NAMALWA (cell line): Measurements from ENCODE around the gene RNF166.
A peak's percentile ranks its signal among the peaks of the same experiment; 100 is the strongest.

Experiments used
- DNase-seq: peaks from one replicate; pipeline ENCODE4 v3.0.0-alpha.2; 2015; ENCODE audit warnings: low spot score

The RNF166 gene

DNA sequence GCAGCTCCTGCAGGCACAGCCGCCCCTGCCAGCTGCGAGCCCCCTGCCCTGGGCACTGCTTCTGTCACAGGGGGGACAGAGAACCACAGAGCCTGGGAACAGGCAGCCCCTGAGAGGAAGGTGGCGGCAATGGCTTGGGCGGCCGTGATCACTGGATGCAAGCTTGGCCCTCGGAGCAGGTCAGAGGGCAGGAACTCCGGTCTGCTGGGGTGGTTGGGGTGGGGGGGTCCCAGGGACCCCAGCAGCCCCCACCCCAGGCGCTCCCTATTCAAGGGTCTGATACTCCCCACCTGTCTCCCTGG, 53.5 kb downstream of the RNF166 start:
- no peak for DNase-seq

DNA sequence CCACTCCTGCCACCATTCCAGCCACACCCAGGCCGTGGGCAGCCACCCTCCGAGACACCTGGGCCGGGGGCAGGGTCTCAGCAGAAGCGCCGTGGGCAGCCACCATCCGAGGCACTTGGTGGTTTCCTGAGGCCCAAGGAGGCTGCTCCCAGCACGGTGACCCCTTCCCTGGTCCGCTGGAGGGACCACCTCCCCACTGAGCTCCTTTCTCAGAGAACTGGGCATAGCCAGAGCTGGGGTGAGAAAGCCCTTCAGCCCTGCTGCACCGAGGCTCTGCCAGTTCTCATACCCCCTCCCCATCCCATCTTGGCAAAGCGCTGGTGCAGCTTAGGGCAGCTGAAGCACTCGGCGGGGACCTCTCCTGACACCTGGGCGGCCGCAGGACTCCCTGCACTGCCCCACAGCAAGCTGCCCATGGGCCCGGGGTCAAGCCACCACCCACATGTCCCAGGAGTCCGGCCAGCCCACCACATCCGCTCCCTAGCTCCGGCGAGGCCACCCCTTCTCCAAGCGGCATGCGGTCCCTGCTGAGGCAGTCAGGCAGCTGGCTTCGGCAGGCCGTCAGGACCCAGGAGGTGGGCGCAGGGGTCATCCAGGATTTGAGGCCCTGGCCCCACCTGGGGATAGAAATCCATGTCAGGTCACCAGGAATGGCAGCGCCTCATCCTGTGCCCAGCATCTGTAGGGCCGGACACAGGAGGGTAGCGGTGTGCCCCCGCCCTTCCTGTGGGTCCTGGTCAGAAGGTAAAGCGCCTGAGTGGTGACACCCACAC, 54.0 kb downstream of the RNF166 start:
- DNase-seq: no peak

DNA sequence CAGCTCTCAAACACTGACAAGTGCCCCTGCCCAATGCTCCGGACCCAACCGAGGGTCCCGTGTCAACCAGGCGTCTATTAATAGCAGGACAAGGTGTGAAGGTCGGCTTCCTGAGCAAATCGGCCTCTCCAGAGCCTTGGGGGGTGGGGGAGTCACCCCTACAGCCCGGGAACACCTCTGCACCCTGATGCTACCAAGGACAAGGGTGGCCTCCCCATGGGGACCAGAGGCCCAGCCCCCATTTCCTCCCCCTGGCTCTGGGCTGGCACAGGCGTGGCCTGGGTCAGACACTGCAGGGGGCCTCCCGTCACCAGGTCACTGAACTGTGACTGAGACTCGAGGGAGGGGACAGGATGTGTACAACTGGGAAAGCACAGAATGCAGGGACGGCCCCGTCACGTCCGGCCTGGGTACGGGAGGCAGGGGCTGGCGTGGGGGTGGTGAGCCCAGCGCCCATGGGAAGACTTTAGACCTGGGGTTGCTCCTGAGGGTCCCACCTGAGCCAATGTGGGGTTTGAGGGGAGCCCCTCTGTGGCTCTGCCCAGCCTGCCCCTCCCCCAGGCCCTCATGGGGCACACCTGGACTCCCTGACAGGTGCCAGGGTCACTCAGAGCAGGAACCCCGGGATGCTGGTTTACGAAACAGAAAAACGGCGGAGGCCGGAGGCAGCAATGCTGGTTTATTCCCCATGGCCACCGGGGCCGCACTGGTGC, 54.8 kb downstream of the RNF166 start:
- DNase-seq: peak; percentile 95

DNA sequence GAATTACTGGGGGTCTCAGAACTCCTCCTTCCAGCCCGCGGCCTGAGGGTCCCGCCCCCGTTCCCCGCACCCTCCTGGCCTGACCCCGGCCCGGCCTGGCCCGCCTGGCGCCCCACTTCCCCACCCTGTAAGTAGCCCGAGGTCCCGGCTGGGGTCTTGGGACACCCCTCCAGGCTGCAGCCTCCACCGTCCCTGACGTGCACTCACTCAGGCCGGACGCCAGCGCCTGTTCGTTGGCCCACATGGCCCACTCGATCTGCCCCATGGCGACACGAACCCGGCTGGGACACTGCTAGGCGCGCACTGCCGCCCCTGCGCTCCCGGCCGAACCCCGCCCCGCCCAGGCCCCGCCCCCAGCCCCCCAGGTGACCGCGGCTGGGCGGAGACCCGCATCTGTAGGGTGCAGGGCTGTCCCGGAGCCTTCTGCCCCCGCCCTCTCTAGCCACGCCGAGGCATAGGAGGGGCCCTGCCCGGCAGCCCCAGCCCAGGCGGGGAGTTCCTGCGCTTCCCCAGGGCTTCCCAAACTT, 55.4 kb downstream of the RNF166 start, which contains the start of gene CYBA:
Gene CYBA (minus strand): TSS at position 305 of the 527 bp plus-strand sequence. CDS start 40 bp downstream, at position 265.
- peak; percentile 90 for DNase-seq

DNA sequence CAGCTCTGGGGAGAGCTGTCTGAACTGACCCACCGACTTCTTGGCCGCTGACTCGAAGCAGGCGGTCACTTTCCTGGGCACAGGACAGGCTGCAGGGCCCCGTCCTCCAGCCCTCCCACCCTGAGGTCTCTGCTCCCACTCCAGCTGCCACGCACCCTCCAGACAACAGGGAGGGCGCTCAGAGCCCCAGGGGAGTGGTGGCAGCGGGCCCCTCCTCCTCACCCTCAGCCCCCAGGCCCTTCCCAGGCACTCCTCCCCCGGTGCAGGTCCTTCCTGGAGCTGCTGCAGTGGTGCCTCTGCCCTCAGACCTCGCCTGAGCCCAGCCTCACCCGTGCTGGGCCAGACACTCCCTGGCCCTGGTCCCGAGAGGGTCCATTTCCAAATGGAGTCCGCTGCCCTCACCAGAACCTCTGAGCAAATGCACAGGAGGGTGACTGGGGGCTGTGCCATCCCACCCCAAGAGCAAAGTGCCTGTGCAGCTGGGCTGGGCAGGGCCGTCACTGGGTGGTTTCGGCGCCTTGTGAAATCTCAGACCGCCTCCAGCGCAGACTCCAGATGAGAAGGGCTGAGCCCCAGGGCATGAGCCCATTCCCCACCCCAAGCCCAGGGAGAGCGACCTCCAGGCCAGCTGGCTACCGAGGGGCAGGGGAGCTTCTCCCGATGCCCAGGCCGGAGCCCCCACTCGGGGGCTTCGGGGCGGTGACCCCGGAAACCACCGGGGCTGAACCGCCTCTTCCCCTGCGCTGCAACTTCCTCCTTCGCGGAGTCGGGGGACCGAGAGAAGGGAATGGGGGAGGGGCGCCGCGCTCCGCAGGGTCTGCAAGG, 56.1 kb downstream of the RNF166 start:
- DNase-seq: peak; percentile 66

DNA sequence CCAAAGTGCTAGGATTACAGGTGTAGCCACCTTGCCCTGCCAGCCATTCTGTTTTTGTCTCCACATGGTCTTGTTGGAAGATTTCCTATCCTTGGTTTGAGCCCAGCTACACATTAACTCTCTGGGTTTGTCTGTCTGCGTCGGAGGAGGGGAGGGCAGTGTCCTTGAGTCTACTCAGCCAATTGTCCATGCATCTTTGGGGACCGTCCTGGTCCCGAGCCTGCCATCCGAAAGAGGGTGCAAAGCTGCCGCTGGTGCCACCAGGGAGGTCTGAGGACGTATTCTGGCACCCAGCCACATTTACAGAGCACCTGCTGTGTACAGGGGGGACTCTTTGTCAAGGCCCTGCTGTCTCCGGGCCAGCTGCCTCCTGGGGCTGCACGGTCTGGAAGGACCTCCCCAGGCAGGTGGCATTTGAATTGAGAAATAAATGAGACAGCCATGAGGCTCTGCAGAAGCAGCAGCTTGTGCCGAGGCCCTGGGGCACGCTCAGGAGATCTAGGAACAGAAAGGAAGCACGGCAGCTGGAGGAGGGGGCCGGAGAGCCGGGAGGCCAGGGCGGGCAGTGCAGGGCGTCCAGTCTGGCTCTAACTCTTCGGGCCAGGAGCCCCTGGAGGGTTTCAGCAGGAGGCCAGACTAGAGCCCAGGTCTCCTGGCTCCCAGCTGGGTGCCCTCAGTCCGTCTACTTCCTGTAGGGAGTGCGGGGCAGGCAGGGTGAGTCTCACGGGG, 56.8 kb downstream of the RNF166 start:
- DNase-seq: peak; percentile 55

DNA sequence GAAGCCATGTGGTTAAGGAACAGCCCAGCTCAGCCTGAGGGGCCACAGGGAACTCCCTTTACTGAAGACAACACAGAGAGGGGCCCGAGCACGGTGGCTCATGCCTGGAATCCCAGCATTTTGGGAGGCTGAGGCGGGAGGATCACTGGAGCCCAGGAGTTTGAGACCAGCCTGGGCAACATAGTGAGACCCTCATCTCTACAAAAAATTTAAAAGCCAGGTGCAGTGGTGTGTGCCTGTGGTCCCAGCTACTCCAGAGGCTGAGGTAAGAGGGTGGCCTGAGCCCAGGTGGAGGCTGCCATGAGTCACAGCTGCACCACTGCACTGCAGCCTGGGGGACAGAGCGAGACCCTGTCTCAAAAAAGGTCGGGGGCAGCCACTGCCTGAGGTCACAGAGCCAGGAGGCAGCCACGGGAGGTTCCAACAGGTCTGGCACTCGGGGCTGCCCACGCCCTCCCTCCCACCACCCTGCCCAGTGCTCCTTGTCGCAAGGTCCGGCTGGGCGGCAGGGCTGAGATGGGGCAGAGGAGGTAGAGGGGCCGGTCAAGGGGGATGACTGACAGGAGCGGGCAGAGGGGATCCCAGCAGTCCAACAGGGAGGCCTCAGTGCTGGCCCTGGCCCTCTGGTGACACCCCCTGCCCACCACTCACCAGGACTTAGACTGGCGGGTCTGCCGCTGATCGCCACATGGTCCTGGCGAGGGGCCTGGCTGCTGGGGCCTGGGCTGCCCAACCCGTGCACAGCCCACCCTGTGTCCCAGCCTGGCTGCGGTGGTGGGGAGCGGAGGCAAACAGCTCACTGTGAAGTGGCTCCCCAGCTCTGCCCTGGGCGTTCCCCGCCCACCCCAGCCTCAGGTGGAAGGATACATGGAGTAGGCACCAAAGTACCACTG, 58.8 kb downstream of the RNF166 start:
- DNase-seq: no peak
